ENCODE data around the gene UXS1.
"Not testable (repeated sequence)": the region's sequence is repeated elsewhere in the genome, so short reads cannot be mapped to it uniquely, and the experiment has no call there.

The UXS1 gene

DNA sequence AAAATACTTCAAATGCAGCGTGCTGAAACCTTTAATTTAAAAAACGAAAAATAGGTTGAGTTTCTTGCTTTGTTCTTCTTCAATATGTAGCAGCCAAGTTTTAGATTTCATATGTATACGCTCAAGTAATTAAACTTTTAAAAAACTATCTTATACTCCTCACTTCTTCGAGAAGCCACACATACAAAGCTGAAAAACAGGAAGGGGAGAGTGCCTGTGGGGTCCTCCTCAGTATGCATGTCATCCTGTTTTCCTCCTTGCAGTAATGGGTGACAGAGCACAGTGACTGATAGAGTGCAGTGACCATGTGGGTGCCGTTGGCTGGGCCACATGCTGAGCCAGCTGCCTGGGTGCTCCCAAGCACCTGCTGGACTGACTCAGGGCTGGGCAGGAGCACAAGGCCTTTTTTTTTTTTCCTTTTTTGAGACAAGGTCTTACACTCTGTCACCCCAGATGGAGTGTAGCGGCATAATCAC is 33.3 kb downstream of the UXS1 start:
- no peak for DNase-seq (ENCODE audit: low read depth)

DNA sequence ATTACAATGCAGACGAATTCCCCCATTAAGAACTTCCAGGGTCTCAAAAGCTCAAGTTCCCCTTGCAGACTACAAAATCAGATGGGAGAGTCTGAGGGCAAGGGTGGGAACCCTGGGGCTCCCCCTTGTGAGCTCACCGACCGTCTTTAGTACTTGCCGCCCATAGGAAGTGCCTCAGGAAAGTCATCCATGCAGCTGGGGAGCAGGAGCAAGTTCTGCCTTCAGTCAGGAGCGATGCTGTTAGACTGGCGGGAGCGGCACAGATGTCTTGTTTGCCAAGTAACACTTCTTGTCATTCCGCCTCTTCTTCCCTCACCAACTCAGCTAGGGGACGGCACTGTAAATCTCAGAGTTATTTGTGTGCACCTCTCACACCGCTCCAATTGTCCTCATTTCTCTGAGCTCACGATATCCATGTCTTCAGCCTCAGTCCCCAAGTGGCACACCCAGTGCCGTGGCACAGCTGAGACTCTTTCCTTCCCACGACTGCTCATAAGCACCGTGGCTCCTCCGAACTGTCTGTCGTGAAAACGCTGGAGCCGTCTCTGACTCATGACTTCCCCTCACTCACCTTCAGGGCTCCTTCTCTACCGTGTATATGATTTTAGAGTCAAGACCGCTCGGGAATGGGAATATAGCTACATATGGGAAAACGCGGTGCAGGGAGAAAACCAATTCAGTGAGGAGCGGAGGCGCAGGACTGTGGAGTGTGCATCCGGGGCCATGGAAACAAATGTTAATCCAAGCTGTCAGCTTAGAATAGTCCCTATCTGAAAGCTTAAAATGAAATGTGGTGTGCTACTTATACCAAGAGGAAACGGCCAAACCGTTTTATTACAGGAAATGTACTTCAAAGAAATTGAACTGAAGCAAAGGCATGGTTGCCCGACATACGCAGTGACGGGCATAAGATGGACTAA is 34.0 kb downstream of the UXS1 start:
- DNase-seq (ENCODE audit: low read depth) = no peak

DNA sequence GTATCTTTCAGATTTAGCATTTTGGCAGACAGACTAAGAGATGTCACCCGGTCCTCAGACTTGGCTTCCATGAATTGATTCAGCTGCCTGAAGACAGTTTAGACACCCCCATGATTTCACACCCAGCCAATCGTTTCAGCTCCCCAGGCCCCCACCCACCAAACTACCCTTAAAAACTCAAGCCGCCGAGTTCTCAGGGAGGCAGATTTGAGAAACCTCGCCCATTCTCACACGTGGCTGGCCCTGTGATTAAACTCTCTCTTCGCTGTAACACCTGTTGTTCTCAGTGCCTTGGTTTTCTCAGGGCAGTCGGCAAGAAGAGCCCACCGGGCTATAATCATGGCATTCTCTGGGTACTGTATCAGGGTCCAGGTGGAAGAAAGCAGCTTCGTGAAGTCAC is 35.2 kb downstream of the UXS1 start:
- no peak for DNase-seq (ENCODE audit: low read depth)

DNA sequence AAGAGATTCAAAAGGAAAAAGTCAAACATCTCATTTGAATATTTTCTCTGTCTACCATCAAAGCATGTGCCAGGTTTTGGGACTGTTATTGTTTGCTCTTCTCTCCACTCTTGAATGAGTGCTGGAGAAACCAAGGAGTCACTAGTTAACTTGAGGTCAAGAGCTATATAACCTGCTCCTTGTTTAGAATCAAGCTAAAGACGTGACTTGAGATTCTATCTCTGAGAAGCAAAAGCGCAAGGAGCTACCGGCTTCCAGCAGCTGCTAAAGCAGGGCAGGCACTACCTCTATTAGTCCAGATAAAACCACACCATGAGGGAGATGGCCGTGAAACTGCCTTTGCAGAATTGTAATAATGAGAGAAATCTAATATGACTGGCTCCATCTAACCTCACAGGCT is 36.0 kb downstream of the UXS1 start:
- no peak for DNase-seq (ENCODE audit: low read depth)

DNA sequence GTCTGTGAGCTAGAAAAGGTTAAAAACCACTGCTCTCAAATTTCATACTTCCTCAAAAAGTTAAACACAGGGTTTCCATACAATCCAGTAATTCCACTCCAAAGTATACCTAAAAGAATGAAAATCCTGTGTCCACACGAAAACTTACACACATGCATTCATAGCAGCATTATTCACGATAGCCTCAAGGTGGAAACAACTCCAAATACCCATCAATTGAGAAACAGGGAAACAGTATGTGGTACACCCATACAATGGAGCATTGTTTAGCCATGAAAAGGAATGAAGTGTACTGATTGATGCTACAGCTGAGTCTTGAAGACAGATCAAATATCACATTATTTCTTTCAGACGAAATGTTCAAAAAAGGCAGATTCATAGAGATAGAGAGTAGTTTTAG is 36.7 kb downstream of the UXS1 start:
- DNase-seq (ENCODE audit: low read depth) = no peak

DNA sequence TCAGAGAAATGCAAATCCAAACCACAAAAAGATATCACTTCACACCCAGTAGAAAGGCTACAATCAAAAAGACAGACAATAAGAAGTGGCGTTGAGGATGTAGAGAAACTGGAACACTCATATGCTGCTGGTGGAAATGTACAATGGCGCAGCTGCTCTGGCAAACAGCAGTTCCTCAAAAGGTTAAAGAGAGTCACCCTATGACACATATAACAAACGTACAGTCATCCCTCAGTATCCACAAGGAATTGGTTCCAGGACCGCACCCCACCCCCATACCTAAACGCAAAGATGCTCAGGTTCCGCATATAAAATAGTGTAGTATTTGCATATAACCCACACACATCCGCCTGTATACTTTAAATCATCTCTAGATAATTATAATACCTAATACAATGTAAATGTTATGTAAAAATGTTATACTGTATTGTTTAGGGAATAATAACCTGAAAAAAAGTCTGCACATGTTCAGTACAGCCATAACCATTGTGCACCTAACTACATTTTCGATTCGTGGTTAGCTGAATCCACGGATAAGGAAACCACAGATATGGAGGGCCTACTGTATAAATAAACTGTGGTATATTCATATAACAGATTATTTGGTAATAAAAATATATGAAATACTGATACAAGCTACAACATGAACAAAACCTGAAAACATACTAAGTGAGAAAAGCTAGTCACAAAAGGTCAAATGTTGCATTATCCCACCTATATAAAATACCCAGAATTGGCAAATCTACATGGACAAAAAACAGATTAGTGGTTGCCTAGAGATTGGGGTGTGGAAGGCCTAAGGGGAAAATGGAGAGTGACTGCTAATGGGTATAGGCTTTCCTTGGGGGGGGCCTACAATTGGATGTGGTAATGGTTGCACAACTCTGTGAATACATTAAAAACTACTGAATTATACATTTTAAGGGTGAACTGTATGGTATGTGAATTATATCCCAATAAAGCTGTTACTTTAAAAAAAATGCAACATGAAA is 37.5 kb downstream of the UXS1 start:
- no peak for DNase-seq (ENCODE audit: low read depth)

DNA sequence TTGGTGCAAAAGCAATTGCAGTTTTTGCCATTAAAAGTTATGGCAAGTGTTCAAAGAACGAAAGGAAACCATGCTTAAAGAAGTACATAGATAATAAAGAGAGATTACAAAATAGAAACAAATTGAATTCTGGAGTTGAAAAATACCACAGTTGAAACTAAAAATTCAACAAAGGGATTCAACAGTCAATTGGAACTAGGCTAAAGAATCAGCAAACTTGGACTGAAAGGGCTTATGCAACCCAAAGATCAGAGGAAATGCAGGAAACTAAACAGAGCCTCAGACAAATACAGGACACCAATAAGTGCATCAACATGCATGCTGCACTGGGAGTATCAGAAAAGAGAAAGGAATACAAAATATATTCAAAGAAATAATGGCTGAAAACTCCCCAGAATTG is 40.3 kb downstream of the UXS1 start:
- DNase-seq (ENCODE audit: low read depth) = no peak

DNA sequence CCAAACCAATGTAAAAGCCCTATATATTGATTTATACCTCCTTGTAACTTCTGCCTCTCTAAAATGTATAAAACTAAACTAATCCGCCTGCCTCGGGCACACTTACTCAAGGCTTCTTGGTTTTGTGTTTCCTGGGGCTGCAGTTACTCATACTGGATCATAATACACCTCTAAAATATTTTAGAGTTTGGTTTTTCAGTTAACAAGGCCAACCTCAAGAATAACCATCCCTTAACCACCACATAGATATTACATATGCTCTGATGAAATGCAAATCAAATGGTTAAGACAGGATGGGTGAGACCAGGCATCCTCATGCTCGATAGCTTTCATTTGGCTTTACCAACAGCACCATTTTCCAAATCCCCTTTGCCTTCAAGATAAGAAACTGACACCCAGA is 46.4 kb downstream of the UXS1 start:
- DNase-seq (ENCODE audit: low read depth) = no peak

DNA sequence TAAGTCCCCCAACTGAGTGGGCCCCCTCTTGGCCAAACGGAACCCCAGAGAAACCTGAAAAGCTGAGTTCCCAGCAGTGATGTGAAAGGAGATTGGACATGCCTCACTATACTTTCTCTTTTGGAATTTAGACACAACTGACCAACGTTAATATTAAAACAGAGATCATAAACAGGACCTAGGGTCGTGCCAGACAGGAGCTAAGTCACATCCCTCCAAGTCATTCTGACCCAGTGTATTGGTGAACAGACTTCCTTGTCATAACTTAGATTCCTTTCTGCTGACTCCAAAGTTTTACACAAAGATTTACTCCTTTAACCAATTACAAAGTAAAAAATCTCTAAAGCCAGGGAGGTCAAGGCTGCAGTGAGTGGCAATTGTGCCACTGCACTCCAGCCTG is 46.9 kb downstream of the UXS1 start:
- DNase-seq (ENCODE audit: low read depth) = peak; percentile 22

DNA sequence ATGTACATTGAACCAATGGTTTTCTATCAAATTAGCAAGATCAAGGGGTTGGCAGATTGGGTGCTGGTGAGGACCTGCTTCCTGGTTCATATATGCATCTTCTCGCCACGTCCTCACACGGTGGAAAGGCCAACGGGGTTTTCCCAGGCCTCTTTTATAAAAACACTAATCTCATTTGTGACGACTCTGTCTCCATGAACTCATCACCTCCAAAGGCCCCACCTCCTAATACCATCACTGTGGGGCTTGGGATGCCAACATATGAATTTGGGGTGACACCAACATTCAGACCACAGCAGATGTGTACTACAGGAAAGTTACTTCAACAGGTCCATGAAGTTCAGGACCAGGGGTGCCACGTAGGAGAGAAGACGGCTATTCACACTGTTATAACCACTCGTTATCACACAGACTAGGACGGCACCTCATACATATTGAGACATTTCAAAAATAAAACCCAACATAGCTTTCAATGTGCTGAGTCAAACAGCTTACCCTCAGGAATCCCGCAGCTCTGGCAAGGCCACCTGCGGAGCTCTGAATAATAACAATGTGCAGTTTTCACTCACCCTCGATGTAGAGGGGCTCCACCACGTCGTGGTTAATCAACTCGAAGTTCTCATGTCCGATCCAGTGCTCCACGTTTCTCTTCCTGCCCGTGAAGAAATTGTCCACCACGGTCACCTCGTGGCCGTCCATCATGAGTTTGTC is 49.3 kb downstream of the UXS1 start:
- DNase-seq (ENCODE audit: low read depth) = no peak

DNA sequence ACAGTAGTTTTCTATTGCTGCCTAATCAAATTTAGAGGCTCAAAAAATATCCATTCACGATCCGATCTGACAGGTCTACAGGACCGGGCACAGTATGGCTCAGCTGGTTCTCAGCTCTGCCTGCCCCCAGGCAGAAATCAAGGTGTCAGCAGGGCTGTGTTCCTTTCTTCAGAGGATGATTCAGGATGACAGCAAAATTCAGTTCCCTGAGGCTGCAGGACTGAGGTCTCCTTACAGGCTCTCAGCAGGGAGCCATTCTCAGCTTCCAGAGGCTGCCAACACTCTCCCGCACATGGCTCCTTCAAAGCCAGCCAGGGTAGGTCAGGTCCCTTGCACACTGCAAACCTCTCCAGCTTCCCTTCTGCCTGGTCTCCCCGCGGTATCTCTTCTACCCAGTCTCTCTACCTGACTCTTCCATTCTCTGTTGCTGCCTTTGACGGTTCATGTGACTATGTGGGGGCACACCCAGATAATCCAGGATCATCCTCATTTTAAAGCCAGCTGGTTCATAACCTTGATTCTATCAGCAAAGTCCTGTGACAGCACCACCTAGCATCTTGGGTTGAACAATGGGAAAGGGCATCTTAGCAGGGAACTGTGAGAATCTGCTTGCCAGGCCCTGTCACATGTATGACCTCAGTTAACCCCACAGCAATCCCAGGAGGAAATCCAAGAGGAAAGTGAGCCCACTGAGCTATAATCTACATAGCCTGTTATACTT is 50.4 kb downstream of the UXS1 start:
- DNase-seq (ENCODE audit: low read depth) = no peak

DNA sequence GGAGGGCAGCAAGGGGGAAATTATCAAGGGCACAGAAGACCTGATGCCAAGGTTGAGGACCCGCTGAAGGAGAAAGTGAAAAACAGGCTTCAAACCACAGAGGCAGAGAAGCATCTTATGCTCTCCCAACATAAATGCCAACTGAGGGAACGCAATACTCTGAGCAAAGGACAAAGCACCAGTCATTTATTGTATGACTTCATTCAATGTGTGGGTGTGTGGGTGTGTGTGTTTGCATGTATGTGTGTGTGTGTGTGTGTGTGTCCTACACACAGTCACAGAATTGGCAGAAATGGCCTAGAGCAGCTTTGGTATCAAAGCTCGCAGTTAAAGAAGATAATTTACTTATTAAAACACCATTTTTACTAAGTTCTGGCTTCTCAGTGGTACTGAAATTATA is 51.4 kb downstream of the UXS1 start:
- no peak for DNase-seq (ENCODE audit: low read depth)

DNA sequence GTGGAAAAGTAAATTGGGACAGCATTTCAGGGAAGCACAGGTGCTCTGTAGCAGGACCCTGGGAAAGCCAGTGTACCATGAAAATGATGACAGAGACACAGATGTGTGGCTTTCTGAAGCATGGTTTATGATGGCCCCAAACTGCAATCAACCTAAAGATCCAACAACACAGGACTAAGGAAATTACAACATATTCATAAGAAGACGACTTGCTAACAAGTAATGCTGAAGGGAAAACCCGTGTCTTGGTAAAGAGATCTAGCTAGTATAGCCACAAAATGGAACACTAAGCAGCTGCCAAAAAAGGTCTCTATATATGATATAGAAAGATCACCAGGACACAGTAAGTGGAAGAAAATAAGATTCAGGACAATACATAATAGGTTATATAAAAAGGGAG is 53.2 kb downstream of the UXS1 start:
- no peak for DNase-seq (ENCODE audit: low read depth)

DNA sequence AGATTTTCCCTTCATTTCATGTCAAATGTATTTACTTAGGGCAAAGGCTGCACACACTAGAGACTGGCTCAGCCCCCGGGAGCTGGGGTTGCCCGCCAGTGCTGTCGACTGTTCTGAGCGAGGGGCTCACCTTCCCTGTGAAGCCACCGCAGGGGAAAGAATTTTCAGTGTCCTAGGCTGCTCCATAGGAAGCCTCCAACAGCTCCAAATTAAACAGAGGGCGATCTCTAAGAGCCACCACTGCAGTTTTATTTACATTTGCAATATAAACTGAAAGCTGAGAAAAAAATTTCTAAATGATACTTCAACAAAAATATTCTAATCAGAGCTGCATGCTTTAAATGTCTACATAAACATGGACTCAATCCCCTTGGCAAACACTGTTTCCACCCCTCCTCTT is 54.0 kb downstream of the UXS1 start:
- no peak for DNase-seq (ENCODE audit: low read depth)

DNA sequence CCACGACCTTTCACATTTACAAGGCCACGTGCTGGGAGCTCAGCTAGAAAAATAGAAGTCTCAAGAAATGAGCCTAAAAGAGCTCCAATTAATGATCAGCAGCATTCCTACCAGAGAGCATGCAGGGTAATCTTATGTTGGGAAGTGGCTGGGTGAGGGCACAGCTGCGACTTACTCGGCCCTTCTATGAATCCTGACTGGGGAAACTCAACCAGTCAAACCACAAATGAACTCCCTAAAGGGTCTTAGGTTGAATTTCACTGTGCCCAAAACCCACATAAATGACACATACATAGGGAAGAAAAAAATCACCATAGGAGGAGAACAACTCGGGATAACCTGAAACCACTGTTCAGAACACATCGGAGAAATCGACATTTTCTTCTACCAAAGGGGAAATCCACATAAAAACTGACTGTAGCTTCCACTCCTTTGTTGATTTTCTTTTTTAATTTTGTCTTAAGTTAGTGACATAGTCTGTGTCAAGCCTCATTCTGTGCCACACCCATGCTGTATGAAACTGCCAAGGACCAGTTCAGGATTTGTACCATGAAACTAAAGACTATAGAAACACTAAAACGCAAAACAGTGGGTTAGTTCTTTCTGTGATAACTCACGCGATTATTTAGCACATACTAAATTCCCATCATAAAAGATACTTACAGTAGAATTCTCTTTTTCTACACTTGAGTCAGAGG is 54.7 kb downstream of the UXS1 start:
- no peak for DNase-seq (ENCODE audit: low read depth)

DNA sequence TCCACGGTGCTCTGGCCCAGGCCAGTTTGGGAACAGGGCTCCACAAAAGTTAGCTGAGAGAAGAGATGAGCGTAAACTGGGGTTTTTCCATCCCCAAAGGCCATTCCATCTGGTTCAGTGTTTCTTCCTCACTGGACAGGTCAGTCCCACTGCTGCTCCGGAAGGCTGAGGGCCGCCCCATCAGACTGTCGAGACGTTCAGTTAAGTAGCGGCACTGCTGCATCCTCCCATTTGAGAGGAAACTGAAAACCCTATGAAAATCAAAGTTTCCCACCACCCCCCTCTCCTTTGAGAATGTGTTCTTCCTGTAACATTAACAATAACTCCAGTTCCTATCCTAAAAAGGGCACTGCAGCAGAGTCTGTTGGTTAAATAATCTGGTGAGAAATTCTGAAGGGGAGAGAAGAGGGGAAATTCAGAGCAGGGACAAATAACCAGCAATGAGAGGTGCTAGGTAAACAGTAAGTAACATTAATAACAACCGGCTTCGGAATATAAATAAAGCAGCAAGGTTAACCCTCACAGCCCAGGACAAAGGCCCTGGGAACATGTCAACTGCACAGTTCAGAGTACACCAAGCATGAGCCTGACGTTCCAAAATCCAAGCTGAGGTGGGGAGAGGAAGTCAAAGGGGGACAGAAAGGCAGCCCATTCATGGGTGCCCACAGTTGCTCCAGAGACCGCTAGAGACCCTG is 55.4 kb downstream of the UXS1 start:
- no peak for DNase-seq (ENCODE audit: low read depth)

DNA sequence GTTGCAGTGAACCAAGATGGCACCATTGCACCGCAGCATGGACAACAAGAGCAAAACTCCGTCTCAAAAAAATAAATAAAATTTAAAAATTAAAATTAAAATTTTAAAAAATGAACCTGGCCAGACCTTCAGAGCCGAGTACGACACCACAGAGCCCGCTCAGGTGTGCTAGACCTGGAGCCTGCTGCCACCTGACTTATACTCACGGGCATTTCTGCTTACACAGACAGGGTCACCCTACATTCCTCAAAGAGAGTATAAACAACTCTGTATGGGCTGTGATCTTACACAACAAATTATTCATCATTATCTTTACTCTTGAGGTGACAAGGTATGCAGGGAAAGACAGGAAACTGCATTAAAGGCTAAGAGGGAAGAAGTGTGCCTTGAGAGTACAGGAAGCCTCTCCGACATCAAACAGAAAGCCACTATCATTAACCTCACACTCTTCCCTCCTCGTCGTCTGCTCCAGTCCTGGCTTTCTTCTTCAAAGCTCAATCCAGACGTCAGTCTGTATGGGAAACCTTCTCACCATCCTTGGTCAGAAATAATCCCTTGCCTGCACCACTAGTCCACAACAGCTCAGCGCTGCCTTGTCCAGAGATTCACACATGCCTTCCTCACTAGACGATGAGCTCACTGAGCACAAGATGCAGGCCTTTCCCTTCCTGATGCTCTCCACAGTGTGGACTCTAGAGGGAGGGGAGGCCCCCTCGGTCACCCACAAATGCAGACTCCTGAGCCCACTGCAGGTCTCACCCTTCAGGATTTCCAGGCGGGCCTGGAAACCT is 56.2 kb downstream of the UXS1 start:
- DNase-seq (ENCODE audit: low read depth) = no peak

DNA sequence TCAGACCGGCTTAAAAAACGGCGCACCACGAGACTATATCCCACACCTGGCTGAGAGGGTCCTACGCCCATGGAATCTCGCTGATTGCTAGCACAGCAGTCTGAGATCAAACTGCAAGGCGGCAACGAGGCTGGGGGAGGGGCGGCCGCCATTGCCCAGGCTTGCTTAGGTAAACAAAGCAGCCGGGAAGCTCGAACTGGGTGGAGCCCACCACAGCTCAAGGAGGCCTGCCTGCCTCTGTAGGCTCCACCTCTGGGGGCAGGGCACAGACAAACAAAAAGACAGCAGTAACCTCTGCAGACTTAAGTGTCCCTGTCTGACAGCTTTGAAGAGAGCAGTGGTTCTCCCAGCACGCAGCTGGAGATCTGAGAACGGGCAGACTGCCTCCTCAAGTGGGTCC is 62.9 kb downstream of the UXS1 start:
- not testable (repeated sequence) for DNase-seq (ENCODE audit: low read depth)

DNA sequence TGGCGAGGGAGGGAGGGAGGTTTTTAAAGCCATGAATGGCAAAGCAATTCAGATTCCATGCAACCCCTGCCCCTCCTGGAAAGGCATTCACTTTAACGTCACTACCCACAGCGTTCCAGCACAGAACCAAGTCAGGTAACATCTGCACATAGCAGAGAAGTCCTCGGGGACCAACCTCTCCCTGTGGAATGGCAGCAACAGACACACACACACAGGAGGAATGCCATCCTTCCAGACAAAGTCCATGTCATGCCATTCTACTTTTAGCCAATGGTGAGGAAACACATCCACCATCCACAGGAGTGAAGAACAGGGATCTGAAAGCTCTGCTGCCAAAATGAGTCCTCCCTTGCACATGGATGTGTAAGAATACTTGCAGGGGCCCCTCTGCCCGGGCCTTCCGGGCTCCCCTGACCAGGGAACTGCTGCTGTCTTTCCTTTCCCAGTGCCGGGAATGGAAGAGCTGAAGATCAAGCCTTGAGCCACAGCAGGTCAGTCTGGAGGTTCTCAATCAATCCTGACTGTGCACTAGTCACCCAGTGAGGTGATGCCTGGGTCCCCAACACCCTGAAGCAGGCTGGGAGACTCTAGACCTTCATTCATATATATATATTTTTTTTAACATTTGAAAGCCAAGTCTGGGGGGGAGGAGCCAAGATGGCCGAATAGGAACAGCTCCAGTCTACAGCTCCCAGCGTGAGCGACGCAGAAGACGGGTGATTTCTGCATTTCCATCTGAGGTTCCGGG is 63.7 kb downstream of the UXS1 start:
- DNase-seq (ENCODE audit: low read depth) = no peak

All from HS-27A (cell line).